PFSK-1 (cell line): Measurements from ENCODE around the gene GSG1L.

Source experiments
- FOXP2 ChIP-seq: optimal IDR thresholded peaks from 2 replicates; pipeline ENCODE3; 2011; ENCODE audit warnings: borderline replicate concordance, control low read depth, inconsistent platforms; ENCODE audit not compliant: insufficient read depth; ENCODE audit errors: extremely low read length, extremely low read depth
- POLR2AphosphoS5 ChIP-seq: IDR thresholded peaks from 2 replicates; pipeline ENCODE4 v1.6.1; 2012; ENCODE audit warnings: low read depth, mild to moderate bottlenecking, control low read depth, low read length, moderate library complexity
- SIN3A ChIP-seq: IDR thresholded peaks from 2 replicates; pipeline ENCODE4 v1.6.1; 2012; ENCODE audit warnings: mild to moderate bottlenecking, low read length, moderate library complexity, borderline replicate concordance; ENCODE audit not compliant: insufficient read depth
- TAF1 ChIP-seq: IDR thresholded peaks from 2 replicates; pipeline ENCODE4 v1.6.1; 2012; ENCODE audit warnings: low read length, control low read depth, borderline replicate concordance; ENCODE audit not compliant: insufficient read depth
- TF ChIP-seq, protein P1 (sequence below), 2 experiments: IDR thresholded peaks; 2 replicates each; pipeline versions ENCODE4 v1.6.1 to v1.8.0; 2011 to 2012; ENCODE audit warnings: low read depth in 2 of 2, low read length in 2 of 2, control low read depth in 1 of 2, inconsistent platforms in 1 of 2, mild to moderate bottlenecking in 1 of 2, moderate library complexity in 1 of 2; ENCODE audit not compliant: insufficient read depth in 1 of 2

DNA sequence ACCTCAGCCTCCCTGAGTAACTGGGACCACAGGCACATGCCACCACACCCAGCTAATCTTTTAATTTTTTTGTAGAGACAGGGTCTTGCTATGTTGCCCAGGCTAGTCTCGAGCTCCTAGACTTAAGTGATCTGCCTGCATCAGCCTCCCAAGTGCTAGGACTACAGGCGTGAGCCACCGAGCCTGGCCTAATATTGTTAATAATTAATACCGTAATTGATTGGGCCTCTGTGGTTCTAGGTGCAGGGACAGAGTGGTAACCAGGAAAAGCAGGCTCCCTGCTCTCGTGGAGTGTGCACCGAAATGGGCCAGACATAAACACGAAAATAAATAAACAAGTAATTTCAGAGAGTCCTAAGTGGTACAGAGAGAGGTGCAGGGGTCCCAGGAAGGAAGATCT is 241.0 kb downstream of the GSG1L start:
- TF ChIP-seq TAF1 (no peak), POLR2AphosphoS5 (no peak), SIN3A (no peak), FOXP2 (no peak)
- TF ChIP-seq, protein P1, sequence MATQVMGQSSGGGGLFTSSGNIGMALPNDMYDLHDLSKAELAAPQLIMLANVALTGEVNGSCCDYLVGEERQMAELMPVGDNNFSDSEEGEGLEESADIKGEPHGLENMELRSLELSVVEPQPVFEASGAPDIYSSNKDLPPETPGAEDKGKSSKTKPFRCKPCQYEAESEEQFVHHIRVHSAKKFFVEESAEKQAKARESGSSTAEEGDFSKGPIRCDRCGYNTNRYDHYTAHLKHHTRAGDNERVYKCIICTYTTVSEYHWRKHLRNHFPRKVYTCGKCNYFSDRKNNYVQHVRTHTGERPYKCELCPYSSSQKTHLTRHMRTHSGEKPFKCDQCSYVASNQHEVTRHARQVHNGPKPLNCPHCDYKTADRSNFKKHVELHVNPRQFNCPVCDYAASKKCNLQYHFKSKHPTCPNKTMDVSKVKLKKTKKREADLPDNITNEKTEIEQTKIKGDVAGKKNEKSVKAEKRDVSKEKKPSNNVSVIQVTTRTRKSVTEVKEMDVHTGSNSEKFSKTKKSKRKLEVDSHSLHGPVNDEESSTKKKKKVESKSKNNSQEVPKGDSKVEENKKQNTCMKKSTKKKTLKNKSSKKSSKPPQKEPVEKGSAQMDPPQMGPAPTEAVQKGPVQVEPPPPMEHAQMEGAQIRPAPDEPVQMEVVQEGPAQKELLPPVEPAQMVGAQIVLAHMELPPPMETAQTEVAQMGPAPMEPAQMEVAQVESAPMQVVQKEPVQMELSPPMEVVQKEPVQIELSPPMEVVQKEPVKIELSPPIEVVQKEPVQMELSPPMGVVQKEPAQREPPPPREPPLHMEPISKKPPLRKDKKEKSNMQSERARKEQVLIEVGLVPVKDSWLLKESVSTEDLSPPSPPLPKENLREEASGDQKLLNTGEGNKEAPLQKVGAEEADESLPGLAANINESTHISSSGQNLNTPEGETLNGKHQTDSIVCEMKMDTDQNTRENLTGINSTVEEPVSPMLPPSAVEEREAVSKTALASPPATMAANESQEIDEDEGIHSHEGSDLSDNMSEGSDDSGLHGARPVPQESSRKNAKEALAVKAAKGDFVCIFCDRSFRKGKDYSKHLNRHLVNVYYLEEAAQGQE (IDR thresholded peaks at IDR 0.05; ENCODE audit: insufficient read depth in 1 of 2, low read depth in 2 of 2, low read length in 2 of 2), result no peak
